ENCODE measurements around the gene PRMT7.

The PRMT7 gene

DNA sequence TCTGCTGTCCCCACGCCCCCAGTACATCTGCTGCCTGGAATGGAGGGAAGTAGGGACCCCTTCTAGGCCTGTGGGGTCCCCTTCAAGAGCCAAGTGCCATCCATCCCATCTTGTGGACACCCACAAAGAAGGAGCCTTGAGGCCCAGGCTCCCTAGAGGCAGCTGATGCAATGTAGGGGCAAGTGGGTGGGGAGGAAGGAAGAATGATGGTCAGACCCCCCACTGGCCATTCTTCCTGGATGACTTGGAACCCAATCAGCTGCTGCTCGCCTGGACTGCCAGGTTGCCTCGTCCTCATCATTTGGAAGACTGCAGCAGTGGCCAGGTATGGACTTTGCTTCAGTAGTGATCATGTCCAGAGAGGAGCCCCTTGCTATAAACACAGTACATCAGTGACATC, 88.6 kb downstream of the PRMT7 start:
- no peak for DNase-seq
- Histone ChIP-seq H3K79me2 (ENCODE audit: insufficient read depth, low read length) (no peaks in the 10 kb centered on the region), H3K9ac (ENCODE audit: low read depth, low read length) (no peak overlapping the region), H2AFZ (ENCODE audit: low read depth, low read length) (no peak overlapping the region), H3K27me3 (ENCODE audit: insufficient read depth, low read length, poor library complexity) (no peaks in the 10 kb centered on the region), H3K4me3 (ENCODE audit: low read depth in 1 of 2, low read length in 2 of 2) (no peak overlapping the region), H3K27ac (ENCODE audit: low read length) (no peak overlapping the region; the same call in 1 of the 2 replicates), H3K4me1 (ENCODE audit: insufficient read depth, low read length) (peaks cover 14% of the 10 kb centered on the region), H3K9me3 (ENCODE audit: insufficient read depth, low read length, severe bottlenecking) (no peaks in the 10 kb centered on the region), H4K20me1 (ENCODE audit: insufficient read depth, low read length) (no peaks in the 10 kb centered on the region), H3K36me3 (ENCODE audit: insufficient read depth, low read length) (no peaks in the 10 kb centered on the region), H3K4me2 (ENCODE audit: insufficient read depth, low read length) (no peak overlapping the region)
- no peak for ATAC-seq (ENCODE audit: insufficient read depth, low read depth)
- TF ChIP-seq, protein P1, sequence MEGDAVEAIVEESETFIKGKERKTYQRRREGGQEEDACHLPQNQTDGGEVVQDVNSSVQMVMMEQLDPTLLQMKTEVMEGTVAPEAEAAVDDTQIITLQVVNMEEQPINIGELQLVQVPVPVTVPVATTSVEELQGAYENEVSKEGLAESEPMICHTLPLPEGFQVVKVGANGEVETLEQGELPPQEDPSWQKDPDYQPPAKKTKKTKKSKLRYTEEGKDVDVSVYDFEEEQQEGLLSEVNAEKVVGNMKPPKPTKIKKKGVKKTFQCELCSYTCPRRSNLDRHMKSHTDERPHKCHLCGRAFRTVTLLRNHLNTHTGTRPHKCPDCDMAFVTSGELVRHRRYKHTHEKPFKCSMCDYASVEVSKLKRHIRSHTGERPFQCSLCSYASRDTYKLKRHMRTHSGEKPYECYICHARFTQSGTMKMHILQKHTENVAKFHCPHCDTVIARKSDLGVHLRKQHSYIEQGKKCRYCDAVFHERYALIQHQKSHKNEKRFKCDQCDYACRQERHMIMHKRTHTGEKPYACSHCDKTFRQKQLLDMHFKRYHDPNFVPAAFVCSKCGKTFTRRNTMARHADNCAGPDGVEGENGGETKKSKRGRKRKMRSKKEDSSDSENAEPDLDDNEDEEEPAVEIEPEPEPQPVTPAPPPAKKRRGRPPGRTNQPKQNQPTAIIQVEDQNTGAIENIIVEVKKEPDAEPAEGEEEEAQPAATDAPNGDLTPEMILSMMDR (IDR thresholded peaks at IDR 0.05; ENCODE audit: borderline replicate concordance, extremely low read depth, low read length, poor library complexity, severe bottlenecking): no peak
- TF ChIP-seq EZH2 (IDR thresholded peaks at IDR 0.05; ENCODE audit: borderline replicate concordance, low read depth, low read length, severe bottlenecking): no peak

DNA sequence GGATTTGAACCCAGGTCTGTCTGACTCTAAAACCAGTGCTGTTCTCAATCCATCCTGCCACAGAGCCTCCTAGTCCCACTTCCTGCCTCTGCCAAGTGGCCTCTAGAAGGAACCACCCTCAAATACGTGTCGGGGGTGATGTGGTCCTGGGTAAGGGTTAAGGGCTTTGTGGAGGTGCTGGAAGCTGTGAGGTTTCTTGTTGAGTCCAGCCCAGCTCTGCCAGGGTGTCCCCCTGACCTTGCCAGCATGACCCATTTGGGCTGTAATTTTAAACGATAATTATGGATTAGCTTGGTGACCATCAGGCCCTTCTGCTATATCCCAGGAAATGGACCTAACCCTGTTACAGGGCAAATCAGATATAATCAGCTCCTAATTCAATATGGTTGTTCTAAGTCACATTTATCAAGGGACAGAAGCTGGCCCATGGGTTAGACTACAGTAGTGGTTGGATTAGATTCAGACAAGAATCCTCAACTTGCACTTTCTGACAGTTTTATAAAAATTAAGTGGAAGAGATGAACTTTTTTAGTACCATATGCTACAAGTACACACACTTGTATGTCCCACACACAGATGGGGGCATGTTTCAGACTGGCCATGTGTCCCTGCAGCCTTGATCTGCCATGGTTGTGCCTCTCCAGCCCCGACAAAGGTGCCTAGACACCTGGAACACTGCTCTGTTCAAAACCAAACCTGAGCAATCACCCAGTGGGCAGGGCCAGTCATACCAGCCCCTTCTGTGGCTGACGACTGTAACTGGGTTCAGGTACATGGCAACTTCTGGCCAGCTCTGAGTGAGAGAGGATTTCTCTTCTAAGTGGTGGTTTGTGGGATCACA, 89.5 kb downstream of the PRMT7 start:
- Histone ChIP-seq H4K20me1 (ENCODE audit: insufficient read depth, low read length) (no peaks in the 10 kb centered on the region), H3K36me3 (ENCODE audit: insufficient read depth, low read length) (no peaks in the 10 kb centered on the region), H2AFZ (ENCODE audit: low read depth, low read length) (no peak overlapping the region), H3K4me3 (ENCODE audit: low read depth in 1 of 2, low read length in 2 of 2) (no peak overlapping the region), H3K4me1 (ENCODE audit: insufficient read depth, low read length) (peaks cover 14% of the 10 kb centered on the region), H3K27ac (ENCODE audit: low read length) (no peak overlapping the region; the same call in 1 of the 2 replicates), H3K27me3 (ENCODE audit: insufficient read depth, low read length, poor library complexity) (no peaks in the 10 kb centered on the region), H3K79me2 (ENCODE audit: insufficient read depth, low read length) (no peaks in the 10 kb centered on the region), H3K4me2 (ENCODE audit: insufficient read depth, low read length) (no peak overlapping the region), H3K9me3 (ENCODE audit: insufficient read depth, low read length, severe bottlenecking) (no peaks in the 10 kb centered on the region), H3K9ac (ENCODE audit: low read depth, low read length) (no peak overlapping the region)
- TF ChIP-seq, protein P1 (IDR thresholded peaks at IDR 0.05; ENCODE audit: borderline replicate concordance, extremely low read depth, low read length, poor library complexity, severe bottlenecking): no peak
- no peak for TF ChIP-seq EZH2 (IDR thresholded peaks at IDR 0.05; ENCODE audit: borderline replicate concordance, low read depth, low read length, severe bottlenecking)
- ATAC-seq (ENCODE audit: insufficient read depth, low read depth) (no peak), DNase-seq (peak; percentile 34)

- Histone ChIP-seq H3K27me3 (ENCODE audit: insufficient read depth, low read length, poor library complexity) (no peaks in the 10 kb centered on the region), H3K36me3 (ENCODE audit: insufficient read depth, low read length) (no peaks in the 10 kb centered on the region), H2AFZ (ENCODE audit: low read depth, low read length) (no peak overlapping the region), H4K20me1 (ENCODE audit: insufficient read depth, low read length) (no peaks in the 10 kb centered on the region), H3K4me1 (ENCODE audit: insufficient read depth, low read length) (peaks cover 13% of the 10 kb centered on the region), H3K27ac (ENCODE audit: low read length) (no peak overlapping the region), H3K79me2 (ENCODE audit: insufficient read depth, low read length) (no peaks in the 10 kb centered on the region), H3K9ac (ENCODE audit: low read depth, low read length) (no peak overlapping the region), H3K9me3 (ENCODE audit: insufficient read depth, low read length, severe bottlenecking) (no peaks in the 10 kb centered on the region), H3K4me3 (ENCODE audit: low read depth in 1 of 2, low read length in 2 of 2) (no peak overlapping the region), H3K4me2 (ENCODE audit: insufficient read depth, low read length) (no peak overlapping the region)
- TF ChIP-seq, protein P1 (IDR thresholded peaks at IDR 0.05; ENCODE audit: borderline replicate concordance, extremely low read depth, low read length, poor library complexity, severe bottlenecking): no peak
- TF ChIP-seq EZH2 (IDR thresholded peaks at IDR 0.05; ENCODE audit: borderline replicate concordance, low read depth, low read length, severe bottlenecking): no peak
- ATAC-seq (ENCODE audit: insufficient read depth, low read depth) (peak; percentile 27; the same call in 1 of the 3 replicates), DNase-seq (no peak)
Observed at GRCh38 chr16:68400924-68401460, 90.2 kb downstream of the PRMT7 start.

Measured in DND-41 (cell line).